A673 (cell line): ENCODE data around the gene MUC22. TPM values are rescaled to one million over a fixed set of nuclear protein-coding genes. Genes with fewer than 3 reads are reported as not detected.

Experiments used
- BruUV-seq: library from RNA; stranded (reverse); fragments of 400-500 nt; replicated peaks from 2 replicates; lab custom pipeline; 2021; lab: Mats Ljungman, UMichigan
- CTCF ChIA-PET: fragments of 300-600 bp; sonication (Branson Sonifier 250); formaldehyde crosslinking; loops from one replicate; lab custom pipeline; 2022; ENCODE audit warnings: antibody characterized with exemption; lab: Charles Lee
- POLR2A ChIA-PET: fragments of 300-600 bp; sonication (Branson Sonifier 250); formaldehyde crosslinking; loops from one replicate; lab custom pipeline; 2022; ENCODE audit warnings: antibody characterized with exemption; ENCODE audit not compliant: low non-redundant PET; lab: Charles Lee
- DNase-seq: peaks from one replicate; pipeline ENCODE4 v3.0.0-alpha.2; 2015; ENCODE audit warnings: low spot score
- H3K27ac ChIP-seq: fragments of 200-600 bp; sonication (generic); 2 replicates; pipeline ENCODE4 v1.5.1; 2016; ENCODE audit warnings: mixed run types, low read depth, mild to moderate bottlenecking, mixed read lengths, antibody characterized with exemption, low read length; ENCODE audit not compliant: poor library complexity, severe bottlenecking
- H3K27me3 ChIP-seq: fragments of 200-600 bp; sonication (generic); replicated peaks from 2 replicates; pipeline ENCODE4 v1.6.1; 2017; ENCODE audit warnings: mixed run types, low read depth, mild to moderate bottlenecking, mixed read lengths, antibody characterized with exemption, low read length; ENCODE audit not compliant: insufficient read depth, poor library complexity
- H3K36me3 ChIP-seq: fragments of 200-600 bp; sonication (generic); 2 replicates; pipeline ENCODE4 v1.6.1; 2016; ENCODE audit warnings: mixed run types, mild to moderate bottlenecking, mixed read lengths, antibody characterized with exemption, low read length; ENCODE audit not compliant: insufficient read depth, poor library complexity, severe bottlenecking
- H3K4me1 ChIP-seq: fragments of 200-600 bp; sonication (generic); 2 replicates; pipeline ENCODE4 v1.6.1; 2017; ENCODE audit warnings: mixed run types, mild to moderate bottlenecking, mixed read lengths, antibody characterized with exemption, low read length; ENCODE audit not compliant: insufficient read depth, poor library complexity, severe bottlenecking
- H3K4me3 ChIP-seq: fragments of 200-600 bp; sonication (generic); 2 replicates; pipeline ENCODE4 v1.5.1; 2016; ENCODE audit warnings: low read depth, mixed run types, mild to moderate bottlenecking, mixed read lengths, low read length; ENCODE audit not compliant: poor library complexity, severe bottlenecking
- H3K9me3 ChIP-seq: fragments of 200-600 bp; sonication (generic); 2 replicates; pipeline ENCODE4 v1.6.1; 2016; ENCODE audit warnings: mixed run types, low read depth, mild to moderate bottlenecking, mixed read lengths, antibody characterized with exemption, low read length; ENCODE audit not compliant: poor library complexity, severe bottlenecking
- EZH2 ChIP-seq: fragments of 200-600 bp; sonication (generic); IDR thresholded peaks from 2 replicates; pipeline ENCODE4 v1.6.1; 2017; ENCODE audit warnings: borderline replicate concordance, low read depth, mild to moderate bottlenecking, mixed read lengths, antibody characterized with exemption, low read length; ENCODE audit not compliant: poor library complexity, severe bottlenecking
- intact Hi-C: fragments of 100-400 bp; cut with micrococcal nuclease; formaldehyde crosslinking; loops from one replicate; pipeline ENCODE4 v1.10.0; 2022; ENCODE audit not compliant: unreplicated experiment
- total RNA-seq: library from RNA; stranded (reverse); gene quantifications from 2 replicates; pipeline ENCODE4 v1.2.3, GENCODE V29; 2021
- TF ChIP-seq, protein P1 (sequence below): fragments of 300-800, 200-600 bp; sonication (generic); conservative IDR thresholded peaks from 2 replicates; pipeline ENCODE4 v1.5.1; 2017; ENCODE audit warnings: low read depth, mild to moderate bottlenecking, antibody characterized with exemption, low read length, moderate library complexity, mixed read lengths

The MUC22 gene
- total RNA-seq, 1 experiment from 2014 or later: not detected

- Histone ChIP-seq H3K4me1 (peaks cover 21% of the 10 kb centered on the region), H3K4me3 (no peak overlapping the region), H3K36me3 (no peaks in the 10 kb centered on the region), H3K9me3 (no peaks in the 10 kb centered on the region), H3K27ac (no peak overlapping the region), H3K27me3 (no peaks in the 10 kb centered on the region)
- DNase-seq: no peak
- intact Hi-C loops: no loop called here
- no peak for TF ChIP-seq EZH2
- TF ChIP-seq, protein P1, sequence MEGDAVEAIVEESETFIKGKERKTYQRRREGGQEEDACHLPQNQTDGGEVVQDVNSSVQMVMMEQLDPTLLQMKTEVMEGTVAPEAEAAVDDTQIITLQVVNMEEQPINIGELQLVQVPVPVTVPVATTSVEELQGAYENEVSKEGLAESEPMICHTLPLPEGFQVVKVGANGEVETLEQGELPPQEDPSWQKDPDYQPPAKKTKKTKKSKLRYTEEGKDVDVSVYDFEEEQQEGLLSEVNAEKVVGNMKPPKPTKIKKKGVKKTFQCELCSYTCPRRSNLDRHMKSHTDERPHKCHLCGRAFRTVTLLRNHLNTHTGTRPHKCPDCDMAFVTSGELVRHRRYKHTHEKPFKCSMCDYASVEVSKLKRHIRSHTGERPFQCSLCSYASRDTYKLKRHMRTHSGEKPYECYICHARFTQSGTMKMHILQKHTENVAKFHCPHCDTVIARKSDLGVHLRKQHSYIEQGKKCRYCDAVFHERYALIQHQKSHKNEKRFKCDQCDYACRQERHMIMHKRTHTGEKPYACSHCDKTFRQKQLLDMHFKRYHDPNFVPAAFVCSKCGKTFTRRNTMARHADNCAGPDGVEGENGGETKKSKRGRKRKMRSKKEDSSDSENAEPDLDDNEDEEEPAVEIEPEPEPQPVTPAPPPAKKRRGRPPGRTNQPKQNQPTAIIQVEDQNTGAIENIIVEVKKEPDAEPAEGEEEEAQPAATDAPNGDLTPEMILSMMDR: no peak
- BruUV-seq: no TSS peak
- ChIA-PET POLR2A (no interaction called here), CTCF (no interaction called here)
These were observed 45.2 kb downstream of the MUC22 start for GRCh38 chr6:31055441-31055840.

- intact Hi-C loops: no loop called here
- Histone ChIP-seq H3K9me3 (no peaks in the 10 kb centered on the region), H3K36me3 (no peaks in the 10 kb centered on the region), H3K4me3 (no peak overlapping the region), H3K27me3 (no peaks in the 10 kb centered on the region), H3K4me1 (peaks cover 21% of the 10 kb centered on the region), H3K27ac (no peak overlapping the region)
- ChIA-PET CTCF (interaction anchor here (1.1 kb wide), 1 partner anchor 30 kb away, joined by 4 read pairs; no protein-coding TSS in a partner anchor), POLR2A (no interaction called here)
- TF ChIP-seq EZH2: no peak
- TF ChIP-seq, protein P1: no peak
- BruUV-seq: no TSS peak
- peak; percentile 24 for DNase-seq
These were observed 47.2 kb downstream of the MUC22 start for GRCh38 chr6:31057426-31058003.

DNA sequence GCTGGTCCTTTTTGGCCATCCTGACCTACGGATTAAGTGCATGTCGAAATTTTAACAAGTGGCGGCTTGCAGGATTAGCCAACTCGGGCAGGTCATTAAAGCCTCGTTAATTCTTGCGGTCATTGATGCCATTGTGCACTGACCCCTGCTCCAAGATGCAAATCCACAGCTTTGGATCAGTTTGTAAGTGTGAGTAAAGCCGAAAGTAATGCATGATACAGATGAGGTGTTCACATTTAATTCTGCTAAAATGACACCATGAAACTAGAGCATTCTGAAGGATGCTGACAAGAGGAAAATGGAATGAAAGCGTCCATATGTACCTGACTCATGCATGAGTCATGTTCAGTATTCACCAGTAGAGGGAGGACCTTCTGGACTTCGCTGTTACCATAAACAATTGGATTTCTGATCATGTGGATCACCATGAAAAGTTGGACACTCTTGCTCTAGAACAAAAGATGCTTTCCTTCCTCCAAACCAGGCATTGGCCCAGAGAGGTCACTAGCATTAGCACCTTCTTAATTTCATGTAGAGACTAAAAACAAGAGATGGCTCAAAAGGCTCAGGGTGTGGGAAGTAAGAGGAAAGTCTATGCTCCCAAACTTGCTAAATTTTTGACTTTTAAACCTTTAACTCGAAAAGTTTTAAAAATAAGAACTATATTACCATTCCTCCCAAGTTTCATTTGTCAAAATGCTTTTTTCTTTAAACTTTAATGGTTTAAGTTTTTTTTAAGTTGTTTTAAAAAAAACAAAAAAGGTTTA lies 48.0 kb downstream of the MUC22 start:
- Histone ChIP-seq H3K27ac (no peak overlapping the region), H3K9me3 (no peaks in the 10 kb centered on the region), H3K36me3 (no peaks in the 10 kb centered on the region), H3K4me1 (peaks cover 21% of the 10 kb centered on the region), H3K4me3 (no peak overlapping the region), H3K27me3 (no peaks in the 10 kb centered on the region)
- BruUV-seq: no TSS peak
- ChIA-PET POLR2A (no interaction called here), CTCF (no interaction called here)
- TF ChIP-seq, protein P1: peak; percentile 68
- TF ChIP-seq EZH2: no peak
- peak; percentile 59 for DNase-seq
- intact Hi-C loops: no loop called here
